Measurements from ENCODE around the gene HECW1.
"Not testable (repeated sequence)": the region's sequence is repeated elsewhere in the genome, so short reads cannot be mapped to it uniquely, and the experiment has no call there.

The HECW1 gene

DNA sequence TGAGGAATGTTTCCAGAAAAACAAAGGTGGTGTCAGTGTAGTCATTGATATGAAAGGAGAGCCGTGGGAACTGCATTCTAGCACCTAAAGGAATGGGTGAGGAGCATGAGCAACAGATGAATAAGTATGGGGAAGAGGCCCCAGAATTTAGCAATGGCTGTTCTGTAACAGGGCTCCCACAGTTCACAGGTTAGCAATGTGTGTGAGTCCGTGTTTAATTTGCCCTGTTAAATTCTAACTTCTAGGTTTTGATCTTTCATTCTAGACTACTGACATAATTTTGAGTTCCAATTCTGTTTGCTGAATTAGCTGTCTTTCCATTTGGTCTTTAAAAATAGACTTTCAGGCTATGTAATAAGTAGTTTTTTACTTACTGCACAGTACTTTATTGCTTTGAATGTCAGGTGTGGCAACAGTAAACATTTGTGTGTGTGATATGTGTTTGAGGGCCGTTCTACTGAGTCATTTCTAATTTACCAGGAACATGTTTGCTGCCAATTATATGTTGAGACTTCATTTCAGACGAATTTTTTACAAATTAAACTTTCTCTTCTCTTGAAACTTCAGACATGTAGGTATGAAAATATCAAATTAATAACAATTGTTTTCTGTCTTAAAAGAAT is 479.2 kb downstream of the HECW1 start:
- DNase-seq (ENCODE audit: low read depth in 1 of 2, low spot score in 1 of 2) = no peak

DNA sequence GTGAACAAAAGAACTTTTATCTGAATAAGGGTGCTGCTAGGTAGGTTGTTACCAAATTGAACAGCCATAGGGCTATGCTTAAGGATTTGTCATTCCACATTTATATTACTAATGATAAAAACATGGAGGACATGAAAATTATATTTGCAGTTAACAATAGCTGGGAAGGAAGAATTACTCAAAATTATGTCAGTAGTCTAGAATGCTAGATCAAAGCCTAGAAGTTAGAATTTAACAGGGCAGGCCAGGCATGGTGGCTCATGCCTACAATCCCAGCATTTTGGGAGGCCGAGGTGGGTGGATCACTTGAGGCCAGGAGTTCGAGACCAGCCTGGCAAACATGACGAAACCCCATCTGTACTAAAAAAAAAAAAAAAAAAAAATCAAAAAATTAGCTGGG is 479.9 kb downstream of the HECW1 start:
- DNase-seq (ENCODE audit: low read depth in 1 of 2, low spot score in 1 of 2) = no peak

DNA sequence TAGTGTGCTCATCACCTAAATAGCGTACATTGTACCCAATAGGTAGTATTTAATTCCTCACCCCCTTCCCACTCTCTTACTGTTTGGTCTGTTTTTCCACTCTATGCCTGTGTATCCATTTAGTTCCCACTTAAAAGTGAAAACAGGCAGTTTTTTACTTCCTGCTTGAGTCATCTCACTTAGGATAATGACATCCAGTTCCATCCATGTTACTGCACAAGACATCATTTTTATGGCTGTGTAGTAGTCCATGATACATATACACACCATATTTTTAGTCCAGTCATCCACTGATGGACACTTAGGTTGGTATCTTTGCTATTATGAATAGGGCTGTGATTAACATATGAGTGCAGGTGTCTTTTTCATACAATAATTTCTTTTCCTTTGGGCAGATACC is 480.6 kb downstream of the HECW1 start:
- no peak for DNase-seq (ENCODE audit: low read depth in 1 of 2, low spot score in 1 of 2)

DNA sequence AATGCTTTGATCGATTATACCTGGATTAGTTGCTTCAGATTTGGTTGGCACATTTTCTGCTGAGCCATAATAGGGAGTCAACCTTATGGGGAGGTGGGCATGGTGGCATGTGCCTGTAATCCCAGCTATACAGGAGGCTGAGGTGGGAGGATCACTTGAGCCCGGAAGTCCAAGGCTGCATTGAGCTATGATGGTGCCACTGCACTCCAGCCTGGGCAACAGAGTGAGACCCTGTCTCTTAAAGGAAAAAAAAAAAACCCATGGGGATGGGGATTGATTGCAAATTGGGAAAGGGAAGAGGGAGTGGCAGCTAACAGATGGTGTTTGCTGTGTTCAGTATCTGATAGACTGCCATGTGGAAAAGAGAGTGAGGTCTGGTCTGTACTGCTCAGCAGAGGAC is 481.6 kb downstream of the HECW1 start:
- no peak for DNase-seq (ENCODE audit: low read depth in 1 of 2, low spot score in 1 of 2)

DNA sequence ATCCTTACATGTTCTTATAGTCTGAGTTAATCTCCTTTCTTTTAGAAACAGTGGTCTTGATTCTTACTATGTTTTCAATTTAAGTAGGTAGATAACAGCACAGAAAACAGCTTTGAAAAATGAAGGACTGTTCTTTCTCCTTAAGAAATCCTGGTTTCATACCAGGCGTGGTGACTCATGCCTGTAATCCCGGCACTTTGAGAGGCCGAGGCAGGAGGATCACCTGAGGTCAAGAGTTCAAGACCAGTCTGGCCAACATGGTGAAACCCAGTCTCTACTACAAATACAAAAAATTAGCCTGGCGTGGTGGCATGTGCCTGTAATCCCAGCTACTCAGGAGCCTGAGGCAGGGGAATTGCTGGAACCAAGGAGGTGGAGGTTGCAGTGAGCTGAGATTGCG is 484.0 kb downstream of the HECW1 start:
- not testable (repeated sequence) for DNase-seq (ENCODE audit: low read depth in 1 of 2, low spot score in 1 of 2)

DNA sequence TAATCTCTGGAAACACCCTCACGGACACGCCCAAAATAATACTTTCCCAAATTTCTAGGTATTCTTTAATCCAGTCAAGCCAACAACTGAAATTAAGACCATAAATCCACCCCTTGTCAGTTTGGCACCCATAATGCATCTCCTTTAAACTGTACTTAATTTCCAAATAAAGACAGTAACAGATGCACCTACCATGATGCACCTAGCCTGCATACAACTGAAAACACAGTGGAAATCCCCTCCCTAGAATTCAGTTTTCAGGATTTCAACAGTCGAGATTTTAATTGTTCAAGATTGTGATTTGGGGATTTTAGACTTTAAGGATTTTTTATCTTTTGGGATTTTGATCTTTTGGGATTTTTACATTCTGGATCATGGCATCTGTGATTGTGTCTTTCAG is 487.6 kb downstream of the HECW1 start:
- no peak for DNase-seq (ENCODE audit: low read depth in 1 of 2, low spot score in 1 of 2)

DNA sequence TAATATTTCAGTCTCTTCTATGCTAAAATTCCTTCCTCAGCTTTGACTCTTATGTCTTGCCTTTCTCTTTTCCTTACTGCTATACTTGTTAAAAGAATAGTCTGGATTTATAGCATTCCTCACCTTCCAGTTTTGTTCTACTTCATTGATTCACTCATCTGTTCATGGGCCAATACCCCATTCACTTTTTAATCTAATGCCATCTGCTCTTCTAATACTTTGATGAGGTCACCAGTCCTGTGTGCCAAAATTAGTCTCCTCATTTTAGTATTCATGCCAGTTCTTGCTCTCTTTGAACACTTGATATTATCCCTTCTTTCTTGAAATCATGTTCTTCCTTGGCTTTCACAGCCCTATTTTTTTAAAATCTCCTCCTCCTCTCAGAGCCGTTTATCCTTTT is 489.8 kb downstream of the HECW1 start:
- DNase-seq (ENCODE audit: low read depth in 1 of 2, low spot score in 1 of 2) = no peak

DNA sequence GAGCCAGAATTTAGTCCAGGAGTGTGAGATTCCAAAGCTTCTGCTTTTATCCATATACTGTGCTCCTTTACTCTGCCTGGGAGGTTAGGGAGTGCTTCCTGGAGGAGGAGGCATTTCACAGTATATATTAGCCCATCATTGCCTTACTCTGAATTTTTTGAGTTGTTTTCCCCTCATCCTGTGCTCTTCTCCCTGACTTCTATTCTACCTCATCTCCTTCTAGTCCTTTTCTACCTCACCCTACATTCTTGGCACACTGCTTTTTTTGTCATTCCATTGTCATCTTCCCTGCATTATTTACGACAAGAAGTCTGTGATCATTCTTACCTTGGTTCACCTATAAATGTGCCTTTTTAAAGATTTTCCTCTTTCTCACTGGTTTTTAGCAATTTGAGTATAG is 491.8 kb downstream of the HECW1 start:
- DNase-seq (ENCODE audit: low read depth in 1 of 2, low spot score in 1 of 2) = no peak

DNA sequence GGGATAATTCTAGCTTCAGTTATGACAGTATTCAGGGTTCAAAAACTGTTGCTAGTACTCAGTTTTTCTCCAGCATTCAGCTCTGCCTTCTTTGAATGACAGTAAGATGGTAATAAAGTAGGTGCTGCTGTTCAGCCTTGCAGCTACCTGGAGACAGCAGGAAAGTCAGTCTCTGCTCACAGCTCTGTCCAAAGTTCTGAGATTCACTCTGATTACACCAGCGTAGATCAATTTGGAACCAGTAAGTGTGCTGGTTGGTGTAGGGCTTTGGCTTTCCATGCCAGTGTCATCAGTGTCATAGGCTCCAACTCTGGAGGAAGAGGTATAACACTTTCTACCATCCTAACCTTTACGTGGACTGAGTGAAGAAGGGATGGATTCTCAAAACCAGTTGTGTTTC is 496.6 kb downstream of the HECW1 start:
- no peak for DNase-seq (ENCODE audit: low read depth in 1 of 2, low spot score in 1 of 2)

DNA sequence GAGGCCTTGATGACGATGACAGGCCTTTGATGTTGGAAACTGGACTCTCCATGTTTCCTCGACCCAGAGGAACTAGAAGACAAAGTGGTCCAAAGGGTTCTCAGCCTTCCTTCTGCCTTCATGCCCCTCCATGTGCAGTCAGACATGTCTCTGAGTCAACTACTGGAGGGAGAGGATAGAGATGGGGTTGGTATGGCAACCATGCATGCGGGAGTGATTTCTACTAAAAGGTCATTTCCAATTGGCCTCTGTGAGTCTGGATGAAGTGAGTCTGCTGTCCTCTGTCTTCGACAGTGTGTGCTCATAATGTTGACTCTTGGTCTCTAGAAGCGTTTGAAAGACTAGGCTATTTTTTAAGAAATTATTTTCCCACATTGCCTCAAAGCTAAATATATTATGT is 499.7 kb downstream of the HECW1 start:
- DNase-seq (ENCODE audit: low read depth in 1 of 2, low spot score in 1 of 2) = no peak

DNA sequence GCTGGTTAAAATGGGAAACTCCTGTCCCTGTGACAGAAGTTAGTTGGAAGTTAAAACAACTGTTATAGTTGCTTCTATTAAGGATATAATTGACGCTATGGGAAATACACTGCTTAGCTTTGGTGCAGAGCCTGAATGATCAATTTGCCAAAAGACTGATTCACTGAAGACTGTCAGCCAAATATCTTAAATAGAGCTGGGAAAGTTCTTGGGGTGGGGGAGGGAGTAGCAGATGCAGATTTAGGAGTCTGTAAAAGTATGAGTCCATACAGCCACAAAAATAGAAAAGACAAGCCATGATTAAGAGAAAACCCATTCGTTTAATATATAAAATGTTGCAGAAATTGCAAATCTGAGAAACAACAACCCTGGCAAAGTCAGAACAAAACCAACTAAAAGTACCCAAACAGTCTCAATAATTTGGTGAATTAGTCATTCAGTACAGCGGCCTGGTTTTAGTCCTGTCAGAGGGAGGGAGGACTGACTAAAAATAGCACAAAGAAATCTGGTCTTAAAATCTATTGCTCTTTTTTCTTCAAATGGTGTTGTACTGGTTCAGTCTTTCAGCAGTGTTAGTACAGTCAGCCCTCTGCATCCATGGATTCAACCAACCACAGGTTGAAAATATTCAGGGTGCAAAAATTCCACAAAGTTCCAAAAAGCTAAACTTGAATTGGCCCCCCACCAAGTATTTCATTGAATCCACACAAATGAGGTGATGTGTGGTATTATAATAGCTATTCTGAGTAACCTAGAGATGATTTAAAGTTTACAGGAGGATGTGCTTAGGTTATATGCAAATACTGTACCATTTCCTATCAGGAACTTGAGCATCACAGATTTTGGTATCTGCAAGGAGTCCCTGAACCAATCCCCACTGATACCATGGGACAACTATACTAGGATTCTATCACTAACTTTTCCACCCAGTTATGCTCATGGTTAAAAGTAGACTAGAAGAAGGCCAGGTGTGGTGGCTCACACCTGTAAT is 500.4 kb downstream of the HECW1 start:
- DNase-seq (ENCODE audit: low read depth in 1 of 2, low spot score in 1 of 2) = no peak

All from activated T-helper 1 cell treated with anti-CD3 and anti-CD28 coated beads, Interleukin-2, amount 50 U/mL, for 16 hours (primary cell).